A172 (cell line): ENCODE data around the gene SASH1. TPM values are rescaled to one million over a fixed set of nuclear protein-coding genes. Genes with fewer than 3 reads are reported as not detected.
A peak's percentile ranks its signal among the peaks of the same experiment; 100 is the strongest.

Experiments used
- DNase-seq: peaks from one replicate; pipeline ENCODE4 v3.0.0-alpha.2; 2015; ENCODE audit warnings: low spot score
- total RNA-seq: library from RNA; depleted of rRNA; stranded (reverse); fragments of >200 nt; shearing (Covaris generic); gene quantifications from 2 replicates; pipeline ENCODE4 v1.2.3, GENCODE V29; 2014

SASH1 gene
- total RNA-seq, 1 experiment from 2014 or later, result 7.1 TPM

DNA sequence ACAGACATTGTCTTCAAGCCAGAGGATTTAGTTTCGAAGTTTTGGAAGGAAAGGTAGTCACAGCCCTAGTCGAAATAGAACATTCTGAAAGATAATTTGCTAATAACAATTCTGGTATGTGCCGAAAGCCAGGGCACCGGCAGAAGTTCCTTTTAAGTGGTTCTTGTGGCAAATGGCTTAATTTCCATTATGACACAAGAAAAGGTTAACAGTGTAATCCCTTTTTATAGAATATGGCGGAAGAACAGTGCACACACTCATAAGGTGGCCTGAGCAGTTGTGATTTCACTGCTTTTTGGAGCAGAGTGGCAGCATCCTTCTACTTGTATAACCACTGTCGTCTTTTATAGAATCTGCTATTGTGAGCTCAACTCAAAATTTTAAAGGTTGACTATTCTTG, 152.4 kb downstream of the SASH1 start:
- no peak for DNase-seq

DNA sequence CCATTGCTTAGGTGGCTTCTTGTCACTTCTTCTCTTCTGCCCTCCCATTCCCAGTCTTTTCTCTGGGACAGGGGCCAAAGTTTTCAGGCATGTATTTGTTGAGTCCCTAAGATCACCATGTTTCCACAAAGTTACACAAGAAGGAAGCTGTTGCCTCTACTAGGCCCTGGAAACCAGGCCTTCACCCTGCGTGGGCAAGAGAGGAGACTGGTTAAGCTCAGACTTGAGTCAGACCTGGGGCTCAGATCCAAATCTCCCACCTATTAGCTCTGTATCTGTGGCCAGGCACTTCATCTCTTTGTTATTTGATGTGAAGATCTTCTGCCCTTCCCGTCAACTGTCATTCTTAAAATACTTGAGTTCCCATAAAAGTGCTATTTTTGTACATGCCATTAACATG, 154.6 kb downstream of the SASH1 start:
- peak; percentile 30 for DNase-seq

DNA sequence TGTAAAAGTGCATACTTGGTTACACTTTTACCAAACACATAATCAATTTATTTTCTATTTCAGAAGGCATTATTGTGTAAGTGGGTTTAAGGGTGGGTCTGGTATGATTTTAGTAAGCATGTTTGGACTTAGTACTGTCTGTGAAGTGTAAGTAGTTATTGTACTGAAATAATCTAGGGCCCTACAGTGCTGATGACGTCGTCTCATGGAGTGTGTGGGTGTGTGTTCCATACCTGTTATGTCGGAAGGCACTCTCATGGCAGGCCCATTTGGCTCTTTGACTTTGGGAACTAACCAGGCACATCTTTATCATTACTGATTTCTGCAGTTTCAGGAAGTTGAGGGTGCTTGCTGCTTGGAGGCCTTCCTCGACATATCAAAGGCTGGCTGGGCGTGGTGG, 155.1 kb downstream of the SASH1 start:
- no peak for DNase-seq

DNA sequence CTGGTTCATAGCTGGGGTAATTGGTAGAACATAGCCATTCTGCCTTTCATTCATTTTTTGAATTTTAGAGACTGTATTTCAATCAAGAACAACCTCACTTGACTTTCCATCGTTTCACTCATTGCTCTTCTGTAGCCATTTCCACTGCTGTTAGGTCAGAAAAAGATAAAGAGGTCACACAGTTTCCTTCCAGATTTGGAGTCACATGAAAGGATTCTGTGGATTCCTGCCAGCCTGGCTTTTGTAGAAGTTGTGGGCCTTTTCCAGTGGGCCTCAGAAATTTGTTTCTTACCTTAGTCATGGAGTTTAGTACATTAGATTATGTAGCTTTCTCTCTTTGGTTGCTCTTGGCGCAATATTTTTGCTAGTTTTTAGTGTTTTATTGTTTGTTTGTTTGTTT, 157.8 kb downstream of the SASH1 start:
- peak; percentile 33 for DNase-seq

DNA sequence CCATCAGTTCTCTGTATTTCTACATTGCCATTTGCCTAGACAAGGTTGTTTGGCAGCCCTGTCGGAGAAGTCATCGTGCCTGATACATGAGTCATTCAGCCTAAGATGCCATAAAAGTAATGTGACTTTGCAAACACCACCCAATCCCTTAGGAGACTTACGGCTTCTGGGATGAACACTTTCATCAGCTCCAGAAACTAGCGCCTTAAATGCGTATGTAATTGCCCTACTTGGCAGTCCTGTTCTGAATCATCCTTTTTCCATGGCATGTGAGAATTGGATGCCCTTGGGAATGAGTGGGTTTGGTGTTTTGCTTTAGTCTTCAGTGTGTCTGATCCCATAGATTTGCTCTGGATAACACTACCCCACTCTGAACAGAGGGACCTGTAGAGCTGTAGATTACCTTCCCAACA, 158.5 kb downstream of the SASH1 start:
- peak; percentile 96 for DNase-seq

DNA sequence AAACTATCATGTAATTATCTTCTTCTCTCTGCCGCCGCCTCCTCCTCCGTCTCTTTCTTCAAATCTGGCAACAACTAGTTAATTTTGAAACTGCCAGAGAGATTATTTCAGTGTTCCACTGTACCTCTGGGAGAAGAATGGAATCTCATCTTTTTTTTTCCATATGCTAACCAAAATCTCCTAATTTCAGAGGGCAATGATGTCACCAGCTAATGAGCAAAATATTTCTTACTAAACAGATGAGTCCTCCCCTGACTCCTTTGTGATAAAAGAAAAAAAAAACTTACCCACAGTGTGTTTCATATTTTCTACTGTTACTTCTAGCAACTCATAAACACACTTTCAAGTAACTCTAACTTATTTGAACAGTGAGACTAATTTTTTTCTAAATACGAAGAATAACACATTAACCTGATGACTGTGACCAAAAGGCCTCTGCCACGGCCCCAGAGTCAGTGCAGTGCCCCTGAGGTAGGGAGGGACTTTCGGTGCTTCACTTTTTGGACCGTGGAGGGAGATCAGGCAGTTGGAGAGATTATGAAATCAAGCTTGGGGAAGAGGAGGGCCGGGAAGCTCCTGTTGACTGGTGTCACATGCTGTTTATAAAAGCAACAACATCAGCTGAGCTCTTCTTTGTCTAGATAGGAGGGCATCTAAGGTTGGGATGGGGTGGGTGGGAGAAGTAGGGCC, 159.6 kb downstream of the SASH1 start:
- no peak for DNase-seq

DNA sequence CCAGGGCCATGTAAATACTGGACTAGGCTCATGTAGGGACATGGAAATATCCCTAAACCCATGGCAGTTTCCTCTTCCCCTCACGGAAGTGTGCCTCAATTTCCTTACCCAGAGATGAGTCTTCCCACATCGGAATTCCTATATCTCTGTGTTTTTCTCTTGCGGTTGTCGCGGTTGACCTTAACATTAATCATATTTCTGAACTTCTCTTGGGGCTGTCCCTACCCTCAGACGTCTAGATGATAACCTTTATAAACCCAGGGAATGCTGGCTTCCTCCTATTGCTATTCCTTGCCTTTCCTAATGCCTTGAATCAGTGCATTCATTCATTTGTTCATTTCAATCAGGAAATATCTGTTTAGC, 160.1 kb downstream of the SASH1 start:
- DNase-seq, result no peak

DNA sequence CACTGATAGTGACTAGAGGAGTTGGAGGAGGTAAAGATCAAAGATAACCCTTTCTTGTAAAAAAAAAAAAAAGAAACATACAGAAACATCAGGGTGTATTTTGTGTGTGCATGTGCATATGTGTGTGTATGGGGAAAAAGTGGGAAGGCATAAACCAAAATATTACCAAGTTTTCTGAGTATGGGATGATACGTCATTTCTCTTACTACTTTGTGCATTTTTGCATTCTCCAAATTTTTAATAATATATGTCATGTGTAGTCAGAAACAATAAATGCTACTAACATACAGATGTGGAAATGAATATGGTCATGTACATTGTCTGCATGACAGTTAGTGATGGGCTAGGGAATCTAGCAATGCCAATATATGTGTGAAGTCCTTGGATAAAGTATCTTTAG, 161.1 kb downstream of the SASH1 start:
- DNase-seq, result no peak

DNA sequence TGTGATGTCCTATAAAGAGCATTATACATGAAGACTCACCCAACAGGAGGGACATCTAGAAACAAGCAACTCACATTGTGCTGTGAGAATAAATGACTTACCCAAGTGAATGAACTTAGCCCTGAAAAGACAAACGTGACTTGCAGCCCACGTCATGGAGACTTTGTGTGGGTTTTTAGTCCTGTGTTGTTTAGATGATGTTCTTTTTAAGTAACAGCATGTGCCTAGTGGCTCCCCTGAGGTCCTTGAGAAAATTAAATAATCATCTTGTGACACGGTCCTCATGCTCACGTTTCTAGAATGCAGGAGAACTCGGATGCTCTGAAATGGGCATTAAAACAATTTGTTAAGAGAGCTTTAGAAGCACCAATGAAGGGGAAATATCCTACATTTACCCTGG, 165.1 kb downstream of the SASH1 start:
- DNase-seq, result no peak

DNA sequence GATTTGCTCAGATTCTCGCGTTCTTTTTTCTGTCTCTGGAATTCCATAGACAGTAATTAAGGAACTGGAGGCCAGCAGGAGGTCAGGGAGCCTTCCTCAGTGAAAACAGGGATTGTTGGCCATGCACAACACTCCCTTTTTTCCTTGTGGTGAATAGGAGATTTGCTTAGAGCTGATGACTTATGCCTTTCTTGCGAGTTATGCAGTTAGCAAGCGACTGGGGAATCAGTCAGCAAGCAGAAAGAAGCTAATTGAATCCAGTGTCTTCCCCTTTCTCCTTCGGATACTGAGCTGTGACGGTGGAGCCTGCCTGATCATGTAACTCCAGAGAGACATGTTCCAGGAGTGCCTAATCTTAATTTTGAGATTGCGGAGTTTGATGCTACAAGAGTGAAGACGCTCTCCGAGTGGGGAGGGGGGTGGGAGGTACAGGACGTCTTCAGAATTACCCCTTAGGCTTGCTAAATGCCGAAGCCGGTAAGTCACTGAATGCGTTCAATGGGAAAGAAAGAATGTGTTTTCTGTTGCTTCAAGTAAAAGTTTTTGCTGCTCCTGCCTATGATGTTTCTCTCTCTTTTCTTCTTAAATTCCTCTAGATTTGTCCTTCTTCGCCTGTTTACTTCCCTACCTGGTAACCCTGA, 165.9 kb downstream of the SASH1 start:
- peak; percentile 60 for DNase-seq

DNA sequence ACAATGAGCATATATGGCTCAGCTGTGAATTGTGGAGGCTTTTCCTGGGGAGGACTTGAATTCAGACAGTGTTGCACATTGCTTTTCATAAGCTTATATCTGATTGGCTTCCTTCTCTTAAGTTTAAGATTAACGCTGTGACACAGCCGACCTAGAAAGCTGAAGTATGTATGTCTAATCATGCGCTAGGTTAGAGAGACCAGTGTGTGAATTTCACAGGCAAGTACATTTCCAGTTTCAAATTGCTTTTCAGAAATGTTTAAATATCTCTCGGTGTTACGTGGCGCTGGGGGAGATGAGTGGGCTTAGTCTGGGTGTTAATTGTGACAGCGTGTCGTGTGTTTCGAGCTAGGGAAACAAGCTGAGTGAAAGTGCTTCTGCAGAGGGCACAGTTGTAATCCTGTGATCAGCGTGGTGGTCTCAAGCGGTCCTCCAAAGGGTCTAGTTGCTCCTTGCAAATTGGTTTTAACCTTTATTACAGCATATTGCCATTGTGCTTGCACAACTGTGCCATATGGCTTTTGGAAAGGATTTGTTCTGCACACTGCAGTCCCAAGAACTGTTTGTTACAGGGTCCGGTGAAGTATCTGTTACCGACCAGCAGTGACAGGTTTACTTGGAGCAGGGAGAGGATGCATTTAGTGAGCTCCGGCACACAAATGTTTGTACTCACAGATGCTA, 166.6 kb downstream of the SASH1 start:
- DNase-seq, result peak; percentile 14

DNA sequence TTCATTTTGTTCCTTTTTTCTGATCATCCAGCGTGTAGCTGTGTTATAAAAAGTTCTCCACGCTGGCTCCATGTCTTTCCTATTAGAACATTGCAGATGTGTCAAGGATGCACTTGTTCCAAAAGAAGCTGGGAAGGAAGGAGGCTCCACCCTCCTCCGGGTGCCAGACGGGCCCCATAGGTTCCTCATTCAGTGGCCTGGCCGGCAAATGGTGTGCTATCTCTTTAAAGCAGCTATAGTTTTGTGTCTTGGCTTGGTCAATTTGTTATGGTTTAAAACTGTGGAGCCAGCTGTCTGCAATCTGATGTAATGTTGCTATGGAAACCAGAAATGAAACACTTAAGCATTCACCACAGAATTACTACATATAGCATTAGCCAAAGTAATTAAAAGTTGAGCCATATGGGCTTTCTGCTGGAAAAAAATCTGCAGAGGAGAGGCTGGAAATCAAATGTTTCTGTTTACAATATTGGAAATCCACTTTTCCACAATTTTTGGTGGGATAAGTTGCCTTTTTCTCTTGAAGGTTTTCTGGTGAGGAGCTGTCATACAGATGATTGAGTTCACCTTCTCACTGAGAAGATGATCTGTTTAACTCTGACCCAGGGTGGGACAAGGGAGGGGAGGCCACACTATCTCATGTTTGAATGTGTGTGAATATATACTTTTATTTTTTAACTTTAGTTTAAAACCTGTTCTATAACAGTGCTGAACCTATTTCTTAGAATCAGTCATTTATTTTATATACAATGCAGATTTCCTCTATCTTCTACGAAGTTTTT, 167.4 kb downstream of the SASH1 start:
- DNase-seq, result peak; percentile 58

DNA sequence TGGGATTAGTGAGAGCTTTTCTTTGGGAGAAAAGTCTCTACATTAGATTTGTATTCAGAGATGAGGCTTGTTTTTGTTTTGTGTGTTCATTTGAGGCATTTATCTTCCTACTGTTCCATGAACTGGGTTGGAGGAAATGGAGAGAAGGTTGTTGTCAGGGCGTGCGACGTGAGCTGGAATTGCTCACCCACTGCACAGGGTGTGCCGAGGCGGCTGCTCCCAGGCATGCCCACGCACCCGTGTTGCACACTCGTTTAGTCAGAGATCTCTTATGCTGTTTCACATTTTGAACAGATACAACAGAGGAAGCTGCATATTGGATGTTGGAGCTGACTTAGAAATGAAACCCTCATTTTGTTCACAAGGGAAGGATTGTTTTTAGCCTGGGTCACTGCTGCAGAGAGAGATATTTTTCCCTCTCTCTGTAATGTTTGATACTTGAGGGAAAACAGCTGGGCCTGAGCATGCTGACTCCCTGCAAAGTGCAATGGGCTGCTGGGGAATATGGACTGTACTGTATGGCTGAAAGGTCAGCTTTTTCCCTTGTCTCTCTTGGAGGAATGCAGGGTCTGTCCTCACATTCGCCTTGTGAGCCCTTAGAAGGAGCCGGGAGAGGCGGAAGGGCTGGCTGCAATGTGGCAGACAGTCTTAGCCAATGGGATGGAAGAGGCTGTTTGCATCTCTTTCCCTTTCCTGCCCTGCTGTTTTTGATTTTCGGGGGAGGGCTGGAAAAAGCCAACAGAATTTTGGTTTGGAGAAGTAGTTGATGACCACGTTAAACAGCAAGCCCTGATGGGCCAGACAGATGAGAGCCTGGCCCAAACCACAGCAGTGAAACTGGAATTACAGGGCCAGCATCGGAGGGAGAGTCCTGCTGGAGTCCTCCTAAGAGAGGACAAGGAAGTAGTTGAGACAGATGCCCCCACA, 170.8 kb downstream of the SASH1 start:
- no peak for DNase-seq

DNA sequence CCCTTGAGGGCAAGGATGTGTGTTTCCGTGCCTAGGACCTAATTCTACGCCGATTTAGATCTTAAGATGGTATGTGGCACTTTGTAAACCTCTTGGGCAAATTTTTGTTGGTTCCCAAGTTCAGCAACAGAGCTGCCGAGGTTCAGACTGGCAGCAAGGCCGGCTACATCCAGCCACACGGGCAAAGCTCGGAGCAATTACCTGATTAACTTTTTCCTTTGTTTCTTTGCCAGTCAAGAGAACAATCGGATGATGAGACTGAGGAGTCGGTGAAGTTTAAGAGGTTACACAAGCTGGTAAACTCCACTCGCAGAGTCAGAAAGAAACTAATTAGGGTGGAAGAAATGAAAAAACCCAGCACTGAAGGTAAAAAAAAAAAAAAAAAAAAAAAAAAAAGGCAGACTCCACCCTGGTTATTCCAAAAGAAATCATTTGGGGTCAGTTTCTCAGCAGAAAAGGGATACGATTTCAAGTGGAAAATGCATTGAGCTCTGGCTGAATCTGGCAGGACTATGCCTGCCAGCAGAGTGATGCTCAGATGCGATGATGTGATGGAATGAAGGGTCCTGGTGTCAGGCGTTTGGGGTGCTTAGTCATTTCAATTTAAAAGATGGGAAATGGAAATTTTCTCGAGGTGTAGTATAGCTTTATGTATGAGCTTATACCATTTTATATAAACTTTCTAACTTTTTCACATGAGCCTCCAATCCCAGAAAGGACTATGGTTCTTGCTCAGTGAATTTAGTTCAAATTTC, 171.6 kb downstream of the SASH1 start:
- DNase-seq, result no peak

DNA sequence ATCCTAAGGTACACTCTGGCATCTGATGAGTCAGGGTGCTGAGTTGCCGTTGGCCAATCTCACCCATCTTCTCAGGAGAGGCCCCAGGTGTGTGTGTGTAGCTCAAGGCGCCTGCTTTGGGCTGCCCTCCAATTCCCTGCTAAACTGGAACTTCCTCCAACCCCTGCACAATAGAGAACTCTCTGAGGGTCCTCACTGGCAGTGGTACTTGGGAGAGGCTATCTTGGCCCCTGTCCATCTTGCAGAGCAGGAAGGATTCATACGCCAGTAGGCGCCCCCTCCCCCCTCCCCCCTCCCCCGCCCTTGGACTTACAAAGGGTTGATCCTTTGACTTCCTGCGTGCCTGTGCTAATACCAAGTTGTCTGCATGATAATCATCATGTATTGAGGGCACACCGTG, 173.6 kb downstream of the SASH1 start:
- DNase-seq, result no peak

DNA sequence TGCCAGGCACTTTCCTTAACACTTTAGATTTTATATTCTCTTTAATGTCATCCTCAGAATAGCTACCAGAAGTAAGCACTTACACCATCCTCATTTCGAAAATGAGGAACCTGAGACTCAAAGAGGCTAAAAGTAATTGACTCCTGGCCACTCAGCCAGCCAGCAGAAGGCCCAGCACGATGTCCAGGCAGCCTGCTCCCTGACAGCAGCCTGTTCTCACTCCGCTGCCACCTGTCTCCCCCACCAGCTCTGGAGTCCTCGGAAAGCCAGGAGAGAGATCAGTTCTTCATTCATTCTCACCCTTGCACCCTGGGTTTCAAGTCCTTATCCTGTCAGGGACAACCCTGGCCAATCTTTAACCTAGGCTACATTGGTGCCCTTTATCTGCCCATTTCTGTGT, 174.0 kb downstream of the SASH1 start:
- no peak for DNase-seq

DNA sequence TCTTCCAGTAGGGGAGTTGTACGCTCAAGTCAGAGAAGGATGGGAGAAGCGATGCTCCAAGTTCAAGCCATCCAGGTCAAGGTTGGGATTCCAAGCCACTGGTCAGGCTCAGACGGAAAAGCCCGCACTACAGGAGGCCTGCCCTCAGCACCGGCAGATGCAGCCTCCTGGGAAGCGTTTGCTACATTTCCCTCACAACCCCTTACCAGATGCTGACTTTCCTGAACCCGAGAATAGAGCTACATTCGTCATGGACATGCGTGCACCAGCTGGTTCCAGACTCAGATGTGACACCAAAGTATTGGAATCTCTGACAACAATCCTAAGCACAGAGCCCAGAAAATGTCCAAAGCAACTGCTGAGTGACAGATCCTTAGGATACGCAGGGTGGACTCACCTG, 174.8 kb downstream of the SASH1 start:
- DNase-seq, result no peak

DNA sequence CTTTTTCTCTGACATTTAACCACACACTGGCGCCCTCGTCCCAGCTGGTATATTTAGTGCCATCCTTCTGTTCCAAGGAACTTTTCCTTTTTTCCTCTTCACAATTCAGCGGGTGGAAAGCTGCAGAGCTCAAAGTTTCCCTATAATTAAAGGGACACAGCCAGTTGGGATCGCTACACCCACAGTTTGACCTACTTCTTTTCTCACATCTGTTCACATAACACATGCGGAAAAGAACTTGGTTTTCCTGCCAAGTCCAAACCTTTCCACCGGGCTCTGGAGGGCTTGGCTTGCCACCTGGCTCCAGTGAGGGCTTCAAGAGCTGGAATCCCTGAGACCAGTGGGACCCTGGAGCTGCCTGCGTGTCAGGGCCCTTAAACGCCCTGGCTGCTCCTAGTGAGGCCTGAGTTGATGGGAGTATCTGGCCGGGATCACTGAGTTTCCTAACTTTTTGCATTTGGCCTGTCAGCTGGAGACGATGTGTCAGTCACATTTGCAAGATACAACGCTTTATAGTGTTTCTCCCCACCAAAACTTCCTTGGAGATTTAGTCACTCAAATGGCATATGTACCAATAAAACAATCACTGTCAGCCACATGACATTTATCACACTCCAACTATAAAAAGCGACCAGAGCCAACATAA, 176.0 kb downstream of the SASH1 start:
- DNase-seq, result no peak

DNA sequence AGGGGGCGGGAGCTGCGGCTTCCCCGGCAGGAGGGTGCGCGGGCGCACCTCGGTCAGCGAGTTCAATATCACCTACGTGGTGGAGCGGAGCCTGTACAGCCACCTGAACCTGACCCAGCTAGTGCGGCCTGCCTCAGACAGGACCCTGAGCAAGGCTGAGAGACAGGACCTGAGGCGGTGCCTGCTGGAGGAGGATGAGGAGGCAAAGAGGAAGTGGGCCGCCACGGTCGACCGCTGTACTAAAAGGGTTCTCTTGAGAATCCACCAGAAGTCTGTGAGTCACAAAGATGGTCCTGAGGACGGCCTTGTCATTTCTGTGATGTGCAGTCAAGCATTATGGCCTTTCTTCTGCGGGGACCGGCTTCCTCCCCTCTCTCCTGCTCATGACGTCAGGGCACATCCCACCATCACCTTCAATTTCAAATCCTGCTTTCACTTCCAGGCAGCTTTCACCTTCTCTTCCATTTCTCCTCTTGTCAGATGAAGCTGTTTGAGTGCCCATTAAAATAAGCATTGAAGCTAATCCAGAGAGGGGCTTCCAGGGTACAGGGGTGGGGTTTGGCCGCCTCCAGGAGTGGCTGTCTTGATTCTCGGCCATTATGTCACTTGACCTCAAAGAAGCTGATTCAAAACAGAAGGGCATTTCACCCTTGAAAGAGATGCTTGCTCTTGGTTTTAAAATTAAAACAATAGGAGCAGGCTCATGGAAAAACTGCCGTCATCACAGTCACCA, 177.6 kb downstream of the SASH1 start:
- DNase-seq, result no peak
